ENCODE measurements around the gene RANBP3L. TPM values are rescaled to one million over a fixed set of nuclear protein-coding genes. Genes with fewer than 3 reads are reported as not detected.

RANBP3L gene
- total RNA-seq, 1 experiment from 2014 or later: 0.20 TPM

DNA sequence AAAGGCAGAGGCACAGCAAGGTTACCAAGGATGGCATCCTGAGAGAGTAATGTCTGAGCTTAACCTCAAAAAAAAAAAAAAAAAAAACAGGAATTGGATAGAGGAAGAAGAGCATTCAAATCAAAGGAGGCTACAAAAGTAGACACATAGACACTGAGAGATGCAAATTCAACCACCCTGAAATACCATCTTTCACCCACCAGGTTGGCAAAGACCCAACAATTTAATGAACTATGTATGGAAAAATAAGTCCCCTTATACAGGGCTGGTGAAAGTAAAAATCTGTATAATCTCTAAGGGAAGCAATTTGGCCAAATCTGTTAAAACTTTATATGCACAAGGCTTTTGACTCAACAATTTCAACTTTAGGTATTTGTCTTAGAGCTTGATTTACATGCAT lies 64.9 kb downstream of the RANBP3L start:
- CTCF ChIA-PET: no interaction called here
- TF ChIP-seq, protein P1, sequence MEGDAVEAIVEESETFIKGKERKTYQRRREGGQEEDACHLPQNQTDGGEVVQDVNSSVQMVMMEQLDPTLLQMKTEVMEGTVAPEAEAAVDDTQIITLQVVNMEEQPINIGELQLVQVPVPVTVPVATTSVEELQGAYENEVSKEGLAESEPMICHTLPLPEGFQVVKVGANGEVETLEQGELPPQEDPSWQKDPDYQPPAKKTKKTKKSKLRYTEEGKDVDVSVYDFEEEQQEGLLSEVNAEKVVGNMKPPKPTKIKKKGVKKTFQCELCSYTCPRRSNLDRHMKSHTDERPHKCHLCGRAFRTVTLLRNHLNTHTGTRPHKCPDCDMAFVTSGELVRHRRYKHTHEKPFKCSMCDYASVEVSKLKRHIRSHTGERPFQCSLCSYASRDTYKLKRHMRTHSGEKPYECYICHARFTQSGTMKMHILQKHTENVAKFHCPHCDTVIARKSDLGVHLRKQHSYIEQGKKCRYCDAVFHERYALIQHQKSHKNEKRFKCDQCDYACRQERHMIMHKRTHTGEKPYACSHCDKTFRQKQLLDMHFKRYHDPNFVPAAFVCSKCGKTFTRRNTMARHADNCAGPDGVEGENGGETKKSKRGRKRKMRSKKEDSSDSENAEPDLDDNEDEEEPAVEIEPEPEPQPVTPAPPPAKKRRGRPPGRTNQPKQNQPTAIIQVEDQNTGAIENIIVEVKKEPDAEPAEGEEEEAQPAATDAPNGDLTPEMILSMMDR (IDR thresholded peaks at IDR 0.05; ENCODE audit: insufficient read depth in 1 of 2, low read depth in 1 of 2, low read length in 1 of 2, severe bottlenecking in 1 of 2, unreplicated experiment in 1 of 2): no peak
- H3K4me3 Mint-ChIP-seq (ENCODE audit: unreplicated experiment): peak overlapping the region; percentile 4
- H3K36me3 Mint-ChIP-seq (ENCODE audit: insufficient read depth, unreplicated experiment): peaks cover 8% of the 10 kb centered on the region
- no peaks in the 10 kb centered on the region for H3K27me3 Mint-ChIP-seq (ENCODE audit: insufficient read depth, unreplicated experiment)
- no peaks in the 10 kb centered on the region for H3K9me3 Mint-ChIP-seq (ENCODE audit: unreplicated experiment)
- no peak for DNase-seq
- Histone ChIP-seq H3K27me3 (replicated peaks; ENCODE audit: control insufficient read depth, insufficient read depth, low read length) (no peaks in the 10 kb centered on the region), H3K9me3 (no peaks in the 10 kb centered on the region), H3K36me3 (ENCODE audit: control insufficient read depth, insufficient read depth, low read length) (no peaks in the 10 kb centered on the region), H3K4me3 (ENCODE audit: low read depth, low read length) (no peak overlapping the region), H3K4me1 (peaks cover 32% of the 10 kb centered on the region)
- intact Hi-C loops (cut with micrococcal nuclease; ENCODE audit: unreplicated experiment): no loop called here
- no TSS peak for BruUV-seq (replicated peaks)
- POLR2A ChIA-PET: interaction anchor here (0.6 kb wide), 2 partner anchors 8 to 149 kb away, joined by 3 to 4 read pairs; no protein-coding TSS in a partner anchor
- H3K27ac Mint-ChIP-seq (ENCODE audit: unreplicated experiment): no peak overlapping the region
- peaks cover 48% of the 10 kb centered on the region for H3K4me1 Mint-ChIP-seq (ENCODE audit: low read depth, unreplicated experiment)

DNA sequence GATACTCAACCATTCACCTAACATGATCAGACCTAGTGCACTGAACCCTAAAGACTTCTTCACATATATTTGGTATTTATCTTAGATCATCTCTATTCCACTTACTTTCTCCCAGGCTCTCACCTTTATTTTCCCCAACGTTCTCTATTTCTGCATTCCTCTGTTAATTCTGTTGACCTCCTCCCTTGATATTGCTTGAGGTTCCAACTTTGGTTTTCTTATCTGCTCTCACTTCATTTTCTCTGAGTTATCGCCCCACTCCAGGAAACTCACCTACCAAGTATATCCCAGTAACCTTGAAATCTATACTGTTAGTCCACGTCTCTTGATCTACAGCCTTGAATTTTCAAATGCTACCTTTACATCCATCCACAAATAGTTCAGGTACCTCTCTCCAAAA lies 69.2 kb downstream of the RANBP3L start:
- BruUV-seq (replicated peaks): no TSS peak
- H3K27me3 ChIP-seq (replicated peaks; ENCODE audit: control insufficient read depth, insufficient read depth, low read length): no peaks in the 10 kb centered on the region
- TF ChIP-seq, protein P1 (IDR thresholded peaks at IDR 0.05; ENCODE audit: insufficient read depth in 1 of 2, low read depth in 1 of 2, low read length in 1 of 2, severe bottlenecking in 1 of 2, unreplicated experiment in 1 of 2): no peak
- CTCF ChIA-PET: no interaction called here
- H3K9me3 Mint-ChIP-seq (ENCODE audit: unreplicated experiment): no peaks in the 10 kb centered on the region
- no peaks in the 10 kb centered on the region for H3K36me3 ChIP-seq (ENCODE audit: control insufficient read depth, insufficient read depth, low read length)
- H3K4me3 ChIP-seq (ENCODE audit: low read depth, low read length): no peak overlapping the region
- no peak overlapping the region for H3K4me3 Mint-ChIP-seq (ENCODE audit: unreplicated experiment)
- H3K27ac Mint-ChIP-seq (ENCODE audit: unreplicated experiment): no peak overlapping the region
- POLR2A ChIA-PET: no interaction called here
- no peak for DNase-seq
- peaks cover 40% of the 10 kb centered on the region for H3K4me1 Mint-ChIP-seq (ENCODE audit: low read depth, unreplicated experiment)
- H3K27me3 Mint-ChIP-seq (ENCODE audit: insufficient read depth, unreplicated experiment): no peaks in the 10 kb centered on the region
- intact Hi-C loops (cut with micrococcal nuclease; ENCODE audit: unreplicated experiment): no loop called here
- peaks cover 46% of the 10 kb centered on the region for H3K4me1 ChIP-seq
- no peaks in the 10 kb centered on the region for H3K36me3 Mint-ChIP-seq (ENCODE audit: insufficient read depth, unreplicated experiment)
- no peaks in the 10 kb centered on the region for H3K9me3 ChIP-seq

DNA sequence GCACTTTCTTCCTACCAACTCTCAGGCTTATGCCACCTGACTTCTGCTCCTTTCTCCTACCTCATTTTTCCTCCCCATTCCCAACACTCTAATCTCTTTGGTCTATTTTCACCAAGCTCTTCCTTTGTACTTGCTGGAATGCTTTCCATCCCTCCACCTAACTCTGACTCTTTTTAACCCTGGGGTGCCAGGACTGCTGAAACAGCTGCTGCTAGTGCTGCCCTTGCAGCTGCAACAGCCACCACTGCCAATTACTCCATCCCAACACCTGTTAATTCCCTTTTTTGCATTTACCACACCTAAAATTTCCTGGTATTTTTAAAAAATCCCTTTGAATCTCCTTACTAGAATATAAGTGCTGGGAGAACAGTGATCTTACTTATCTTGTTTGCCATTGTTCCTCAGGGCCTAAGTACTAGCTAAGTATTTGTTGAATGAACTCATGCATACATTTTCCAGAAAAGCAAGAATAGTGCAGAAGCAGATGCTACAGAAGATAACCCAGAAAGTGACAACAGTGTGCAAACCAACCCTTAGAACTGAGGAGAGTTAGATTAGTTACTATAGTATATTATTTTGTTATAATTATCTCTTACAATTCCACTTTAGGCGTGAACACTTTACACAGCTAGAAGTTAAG lies 71.4 kb downstream of the RANBP3L start:
- H3K4me1 ChIP-seq: peaks cover 46% of the 10 kb centered on the region
- Mint-ChIP-seq H3K27ac (ENCODE audit: unreplicated experiment) (peak overlapping the region; percentile 57), H3K4me1 (ENCODE audit: low read depth, unreplicated experiment) (peaks cover 31% of the 10 kb centered on the region), H3K9me3 (ENCODE audit: unreplicated experiment) (no peaks in the 10 kb centered on the region), H3K4me3 (ENCODE audit: unreplicated experiment) (peak overlapping the region; percentile 29), H3K36me3 (ENCODE audit: insufficient read depth, unreplicated experiment) (peaks cover 8% of the 10 kb centered on the region), H3K27me3 (ENCODE audit: insufficient read depth, unreplicated experiment) (no peaks in the 10 kb centered on the region)
- TF ChIP-seq, protein P1 (IDR thresholded peaks at IDR 0.05; ENCODE audit: insufficient read depth in 1 of 2, low read depth in 1 of 2, low read length in 1 of 2, severe bottlenecking in 1 of 2, unreplicated experiment in 1 of 2): no peak
- H3K27me3 ChIP-seq (replicated peaks; ENCODE audit: control insufficient read depth, insufficient read depth, low read length): no peaks in the 10 kb centered on the region
- ChIA-PET CTCF (interaction anchor here (0.9 to 1.1 kb wide), 3 partner anchors 8 to 151 kb away, joined by 3 to 4 read pairs (median 4); no protein-coding TSS in a partner anchor), POLR2A (interaction anchor here (0.8 kb wide), 1 partner anchor 12 kb away, joined by 5 read pairs; the partner anchor contains the start of gene NADK2)
- no peaks in the 10 kb centered on the region for H3K9me3 ChIP-seq
- BruUV-seq (replicated peaks): no TSS peak
- no peaks in the 10 kb centered on the region for H3K36me3 ChIP-seq (ENCODE audit: control insufficient read depth, insufficient read depth, low read length)
- no peak for DNase-seq
- intact Hi-C loops (cut with micrococcal nuclease; ENCODE audit: unreplicated experiment): loop anchor here (1.0 kb wide), 1 partner anchor 12 kb away; no protein-coding TSS in a partner anchor
- H3K4me3 ChIP-seq (ENCODE audit: low read depth, low read length): no peak overlapping the region

All from Caco-2 (cell line).